Adrenal gland (tissue), 5 donors: ENCODE results near the gene CASS4.

Experiments
- POLR2A ChIP-seq, 2 donors: fragments of 450-650 bp; IDR thresholded peaks; one replicate each; pipeline ENCODE4 v1.6.1; 2017; ENCODE audit warnings: antibody characterized with exemption in 2 of 2, mild to moderate bottlenecking in 2 of 2, moderate library complexity in 1 of 2
- TF ChIP-seq, protein P1 (sequence below), 6 experiments: fragments of 450-650 bp in 4 of 6; fragments of 200-600 bp in 2 of 6; sonication (generic) in 1 of 6; IDR thresholded peaks; 1 replicate in 5 of 6; 2 replicates in 1 of 6; pipeline versions ENCODE4 v1.5.1 to v1.8.0; 2016 to 2021; ENCODE audit warnings: antibody characterized with exemption in 6 of 6, mild to moderate bottlenecking in 2 of 6, moderate library complexity in 1 of 6
- donor health status: DM: no; HTN: no; CAD: no.

DNA sequence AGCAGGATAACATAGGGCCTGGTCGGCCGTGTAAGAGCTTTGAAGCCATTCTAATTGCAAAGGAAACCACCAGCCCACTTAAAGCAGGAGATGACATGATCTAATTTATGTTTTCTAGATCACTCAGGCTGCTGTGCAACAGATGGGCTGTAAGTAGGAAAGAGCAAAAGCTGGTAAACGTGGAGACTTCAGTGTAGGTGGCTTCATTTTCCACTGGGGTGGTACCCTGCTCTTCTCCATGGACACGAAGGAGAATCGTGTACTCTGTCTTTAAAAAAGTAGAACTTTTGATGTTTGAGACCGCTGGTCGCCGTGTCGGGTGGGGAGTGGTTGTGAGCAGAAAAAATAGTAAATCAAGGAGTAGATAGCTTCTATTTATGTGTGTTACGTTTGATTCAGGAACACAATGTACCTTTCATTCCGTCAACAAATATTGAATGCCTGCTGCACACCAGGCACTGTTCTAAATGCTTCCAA is 6.4 kb downstream of the CASS4 start:
- TF ChIP-seq, protein P1, sequence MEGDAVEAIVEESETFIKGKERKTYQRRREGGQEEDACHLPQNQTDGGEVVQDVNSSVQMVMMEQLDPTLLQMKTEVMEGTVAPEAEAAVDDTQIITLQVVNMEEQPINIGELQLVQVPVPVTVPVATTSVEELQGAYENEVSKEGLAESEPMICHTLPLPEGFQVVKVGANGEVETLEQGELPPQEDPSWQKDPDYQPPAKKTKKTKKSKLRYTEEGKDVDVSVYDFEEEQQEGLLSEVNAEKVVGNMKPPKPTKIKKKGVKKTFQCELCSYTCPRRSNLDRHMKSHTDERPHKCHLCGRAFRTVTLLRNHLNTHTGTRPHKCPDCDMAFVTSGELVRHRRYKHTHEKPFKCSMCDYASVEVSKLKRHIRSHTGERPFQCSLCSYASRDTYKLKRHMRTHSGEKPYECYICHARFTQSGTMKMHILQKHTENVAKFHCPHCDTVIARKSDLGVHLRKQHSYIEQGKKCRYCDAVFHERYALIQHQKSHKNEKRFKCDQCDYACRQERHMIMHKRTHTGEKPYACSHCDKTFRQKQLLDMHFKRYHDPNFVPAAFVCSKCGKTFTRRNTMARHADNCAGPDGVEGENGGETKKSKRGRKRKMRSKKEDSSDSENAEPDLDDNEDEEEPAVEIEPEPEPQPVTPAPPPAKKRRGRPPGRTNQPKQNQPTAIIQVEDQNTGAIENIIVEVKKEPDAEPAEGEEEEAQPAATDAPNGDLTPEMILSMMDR (IDR thresholded peaks at IDR 0.05), result no peak
- no peak for TF ChIP-seq POLR2A (IDR thresholded peaks at IDR 0.05)
